Measurements from ENCODE around the gene ITPR1. TPM values are rescaled to one million over a fixed set of nuclear protein-coding genes. Genes with fewer than 3 reads are reported as not detected.

Gene ITPR1
- total and polyA plus RNA-seq, 10 of the 15 experiments (the other 5 are each of a cell fraction or from before 2014, with no cell fraction given), result 12.2 to 239 (median 28.4) TPM

GRCh38 chr3:4584456-4585249 is 91.5 kb downstream of the ITPR1 start (continued):
- TF ChIP-seq PKNOX1 (IDR thresholded peaks at IDR 0.05) (peak; percentile 74; the same call in 1 of the 2 replicates), RAD21 (IDR thresholded peaks at IDR 0.05; ENCODE audit: insufficient read depth, low read depth, low read length) (peak; percentile 54; the same call in 1 of the 2 replicates), IKZF2 (IDR thresholded peaks at IDR 0.05) (peak in 1 of 2 experiments; percentile 44; a peak in 2 of 4 replicates), TCF3 (IDR thresholded peaks at IDR 0.05; ENCODE audit: borderline replicate concordance, insufficient read depth, low read depth, low read length) (no peak), CUX1 (IDR thresholded peaks at IDR 0.05; ENCODE audit: insufficient replicate concordance, low read depth, low read length) (peak; percentile 20), IRF3 (IDR thresholded peaks at IDR 0.05) (no peak), ATF2 (IDR thresholded peaks at IDR 0.05; ENCODE audit: low read length) (0 out of 2 replicates have a peak, but pooled peaks have one; percentile 13), MTA3 (IDR thresholded peaks at IDR 0.05; ENCODE audit: borderline replicate concordance, low read length) (no peak), NBN (IDR thresholded peaks at IDR 0.05) (0 out of 2 replicates have a peak, but pooled peaks have one; percentile 17), BACH1 (IDR thresholded peaks at IDR 0.05; ENCODE audit: borderline replicate concordance) (no peak), MTA2 (IDR thresholded peaks at IDR 0.05; ENCODE audit: low read depth) (peak; percentile 27; the same call in 1 of the 2 replicates)

Data from GM12878 (cell line).